Stimulated activated CD4-positive, alpha-beta T cell treated with anti-CD3 and anti-CD28 coated beads, Interleukin-4, amount 100 ng/mL, for 24 hours (primary cell): ENCODE data around the gene NCAM2.

Source experiments
- DNase-seq: peaks from one replicate; pipeline ENCODE4 v3.0.0-alpha.2; 2020

The NCAM2 gene

GRCh38 chr21:21179619-21180298, 181.6 kb downstream of the NCAM2 start:
- DNase-seq: no peak

- DNase-seq: no peak
Observed at GRCh38 chr21:21182401-21183010, 184.3 kb downstream of the NCAM2 start.

GRCh38 chr21:21183092-21183491, 184.9 kb downstream of the NCAM2 start:
- no peak for DNase-seq

GRCh38 chr21:21184771-21185528, 186.7 kb downstream of the NCAM2 start:
- no peak for DNase-seq

GRCh38 chr21:21187579-21187978, 189.4 kb downstream of the NCAM2 start:
- no peak for DNase-seq

GRCh38 chr21:21188513-21189195, 190.4 kb downstream of the NCAM2 start:
- DNase-seq: no peak

GRCh38 chr21:21195417-21195943, 197.3 kb downstream of the NCAM2 start:
- DNase-seq: no peak

- DNase-seq: no peak
Observed at GRCh38 chr21:21196087-21196486, 197.9 kb downstream of the NCAM2 start.

GRCh38 chr21:21196848-21197247, 198.6 kb downstream of the NCAM2 start:
- DNase-seq: no peak

- no peak for DNase-seq
Observed at GRCh38 chr21:21199342-21200102, 201.3 kb downstream of the NCAM2 start.

GRCh38 chr21:21200103-21200938, 202.1 kb downstream of the NCAM2 start:
- peak; percentile 10 for DNase-seq

GRCh38 chr21:21200939-21201615, 202.9 kb downstream of the NCAM2 start:
- DNase-seq: no peak

- no peak for DNase-seq
Observed at GRCh38 chr21:21203822-21204339, 205.7 kb downstream of the NCAM2 start.

- no peak for DNase-seq
Observed at GRCh38 chr21:21204366-21204996, 206.3 kb downstream of the NCAM2 start.

GRCh38 chr21:21205604-21206003, 207.4 kb downstream of the NCAM2 start:
- DNase-seq: no peak

GRCh38 chr21:21210552-21210951, 212.3 kb downstream of the NCAM2 start:
- DNase-seq: no peak

- no peak for DNase-seq
Observed at GRCh38 chr21:21213297-21213696, 215.1 kb downstream of the NCAM2 start.

GRCh38 chr21:21216047-21216446, 217.8 kb downstream of the NCAM2 start:
- no peak for DNase-seq

- no peak for DNase-seq
Observed at GRCh38 chr21:21226472-21226871, 228.3 kb downstream of the NCAM2 start.

- DNase-seq: no peak
Observed at GRCh38 chr21:21230672-21231071, 232.5 kb downstream of the NCAM2 start.
